Stimulated activated CD8-positive, alpha-beta memory T cell treated with anti-CD3 and anti-CD28 coated beads, Interleukin-15, amount 100 ng/mL, for 1 hour (primary cell): Measurements from ENCODE around the gene SPNS2.

Source experiments
- DNase-seq: peaks from one replicate; pipeline ENCODE4 v3.0.0-alpha.2; 2020; ENCODE audit warnings: low read depth

SPNS2 gene

GRCh38 chr17:4549781-4550533 is 51.3 kb downstream of the SPNS2 start:
- DNase-seq: no peak

- DNase-seq: no peak
Measured at GRCh38 chr17:4550534-4551039, 51.9 kb downstream of the SPNS2 start.

DNA sequence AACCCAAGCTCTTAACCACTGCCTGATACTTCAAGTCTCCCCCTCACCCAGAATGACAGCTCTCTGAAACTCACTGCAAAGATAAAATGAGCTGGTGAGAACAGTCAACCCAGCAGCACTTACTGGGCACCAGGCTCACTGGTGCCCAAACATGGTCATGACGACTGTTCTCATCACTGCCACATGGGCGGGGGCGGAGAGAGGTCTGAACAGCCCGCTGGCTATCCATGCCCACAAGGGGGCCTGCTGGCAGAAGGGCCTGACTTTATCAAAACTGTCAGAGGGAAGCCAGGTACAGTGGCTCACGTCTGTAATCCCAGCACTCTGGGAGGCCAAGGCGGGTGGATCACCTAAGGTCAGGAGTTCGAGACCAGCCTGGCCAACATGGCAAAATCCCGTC is 52.5 kb downstream of the SPNS2 start:
- no peak for DNase-seq

- DNase-seq: no peak
Measured at GRCh38 chr17:4551796-4552525, 53.3 kb downstream of the SPNS2 start.

DNA sequence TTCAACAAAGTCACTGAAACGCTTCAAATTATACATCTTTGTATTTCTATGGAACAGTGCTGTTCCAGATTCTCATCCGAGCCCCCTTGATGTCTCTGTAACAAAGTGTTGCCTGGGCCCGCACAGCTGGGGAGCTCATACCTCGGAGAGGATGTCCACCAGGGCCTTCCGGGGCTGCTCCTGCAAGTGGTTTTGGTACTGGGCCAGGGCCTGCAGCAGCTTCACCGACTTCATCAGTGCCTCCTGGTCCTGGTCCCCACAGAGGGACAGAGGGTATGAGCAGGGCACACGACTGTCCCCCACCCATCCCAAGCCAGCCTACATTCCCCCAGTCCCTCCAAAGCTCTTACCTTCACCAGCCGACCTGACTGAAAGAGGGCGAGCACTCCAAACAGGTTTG is 55.0 kb downstream of the SPNS2 start:
- no peak for DNase-seq

DNA sequence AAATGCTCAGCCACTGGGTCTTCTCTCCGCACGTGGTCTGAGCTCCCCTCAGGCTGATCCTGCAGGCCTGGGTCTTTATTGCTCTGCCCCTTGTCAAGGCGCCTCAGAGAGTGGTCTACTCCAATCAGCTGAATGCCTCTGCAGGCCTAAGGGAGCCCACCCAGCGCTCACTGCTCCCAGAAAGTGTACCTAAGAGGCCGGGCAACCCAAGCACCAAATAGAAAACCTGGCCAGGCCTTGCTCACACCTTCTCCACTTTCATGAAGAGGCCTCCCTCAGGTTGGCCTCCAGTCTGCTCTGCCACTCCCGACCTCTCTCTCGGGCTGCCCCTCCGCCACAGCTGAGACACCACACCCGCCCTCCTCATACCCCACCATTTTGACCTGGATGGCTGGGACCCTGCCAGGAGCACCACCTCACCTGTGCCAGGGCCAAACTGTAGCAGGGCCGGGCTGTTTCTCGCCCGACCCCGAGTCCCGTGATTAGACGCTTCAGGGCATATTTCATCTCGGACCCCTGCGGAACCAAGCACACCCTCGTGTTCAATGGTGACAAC is 55.8 kb downstream of the SPNS2 start:
- DNase-seq: no peak

- DNase-seq: peak; percentile 93
Measured at GRCh38 chr17:4554997-4555799, 56.5 kb downstream of the SPNS2 start, which contains the start of gene MYBBP1A. MYBBP1A (minus strand) TSS chr17:4555384; CDS start chr17:4555324, 60 bp downstream.

DNA sequence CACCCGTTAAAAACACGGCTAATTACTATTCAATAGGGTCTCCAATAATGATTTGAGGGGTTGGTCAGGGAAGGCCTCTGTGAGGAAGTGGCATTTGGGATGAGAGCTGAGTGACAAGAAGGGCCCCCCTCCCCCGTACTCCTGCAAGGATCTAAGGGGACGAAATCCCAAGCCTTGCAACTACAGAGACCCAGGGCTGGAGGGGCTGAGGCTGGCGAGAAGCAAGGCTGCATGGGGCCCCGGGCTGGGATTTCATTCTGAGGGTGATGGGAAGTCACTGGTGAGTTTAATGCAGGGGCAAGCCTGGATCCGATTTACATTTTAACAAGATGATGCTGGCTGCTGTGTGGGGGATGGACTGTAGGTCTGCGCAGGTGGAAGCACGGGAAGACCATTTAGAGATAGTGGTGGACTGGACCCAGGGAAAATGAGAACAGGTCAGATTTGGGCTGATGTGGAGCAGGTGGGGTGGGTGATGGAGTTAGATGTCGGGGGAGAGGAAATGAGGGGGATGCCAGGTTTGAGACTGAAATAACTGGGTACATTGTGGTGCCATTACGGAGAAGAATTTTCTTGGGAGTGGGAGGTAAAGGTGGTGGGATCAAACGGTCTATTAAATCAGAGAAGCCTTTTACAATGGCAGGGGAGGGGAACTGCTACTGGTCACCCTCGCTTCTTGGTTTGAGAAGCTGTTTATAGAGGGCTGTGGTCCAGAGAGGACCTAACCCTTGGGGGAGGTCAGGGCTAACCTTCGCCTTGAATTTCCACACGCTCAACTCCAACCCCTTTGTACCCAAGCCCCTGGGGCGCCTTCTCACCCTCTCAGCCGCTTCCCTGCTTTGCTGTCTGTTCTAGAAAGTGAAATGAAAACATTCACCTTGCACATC is 57.4 kb downstream of the SPNS2 start:
- DNase-seq: no peak

DNA sequence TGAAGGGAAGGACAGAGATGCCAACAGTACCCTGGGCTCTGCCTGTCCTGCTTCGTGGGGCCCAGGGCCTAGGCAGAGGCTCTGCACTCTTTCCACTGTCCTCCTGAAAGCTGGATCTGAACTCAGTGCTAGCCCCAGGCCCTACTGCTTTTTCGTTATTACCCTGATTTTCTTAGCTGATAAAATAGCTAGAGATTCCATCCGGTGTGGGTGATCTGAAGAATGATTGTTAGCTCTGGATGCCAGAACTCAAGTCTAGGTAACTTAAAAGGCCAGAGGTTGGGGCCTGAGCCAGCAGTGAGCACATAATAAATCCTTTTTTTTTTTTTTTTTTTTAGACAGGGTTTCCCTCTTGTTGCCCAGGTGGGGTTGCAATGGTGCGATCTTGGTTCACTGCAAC is 58.3 kb downstream of the SPNS2 start:
- no peak for DNase-seq

- no peak for DNase-seq
Measured at GRCh38 chr17:4557626-4558346, 59.1 kb downstream of the SPNS2 start.

GRCh38 chr17:4558347-4558971 is 59.8 kb downstream of the SPNS2 start:
- no peak for DNase-seq

GRCh38 chr17:4559139-4559791 is 60.6 kb downstream of the SPNS2 start:
- DNase-seq: no peak

GRCh38 chr17:4559966-4560365 is 61.3 kb downstream of the SPNS2 start:
- no peak for DNase-seq

DNA sequence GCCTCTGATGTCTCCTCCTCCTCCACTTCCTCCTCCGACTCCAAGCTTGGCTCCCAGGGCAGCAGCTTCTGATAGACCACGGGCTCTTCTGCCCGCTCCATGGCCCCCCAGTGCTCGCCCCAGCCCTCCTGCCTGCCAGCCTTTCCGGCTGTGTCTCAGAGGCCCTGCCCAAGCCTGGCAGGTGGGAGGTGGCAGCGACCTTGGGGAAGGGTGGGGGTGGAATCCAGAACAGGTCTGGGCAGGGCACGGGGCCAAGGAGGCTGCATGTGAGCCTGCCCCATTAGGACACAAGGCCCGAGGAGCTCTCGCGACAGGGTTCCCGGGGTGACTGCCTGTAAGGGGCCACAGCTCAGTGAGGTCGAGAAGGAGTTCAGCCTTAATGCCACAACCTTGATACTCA is 61.7 kb downstream of the SPNS2 start, which contains the start of gene GGT6:
Gene GGT6, minus strand, starts transcription at position 157 of the 400 bp plus-strand sequence. Its CDS starts 56 bp downstream, at position 101.
- no peak for DNase-seq

DNA sequence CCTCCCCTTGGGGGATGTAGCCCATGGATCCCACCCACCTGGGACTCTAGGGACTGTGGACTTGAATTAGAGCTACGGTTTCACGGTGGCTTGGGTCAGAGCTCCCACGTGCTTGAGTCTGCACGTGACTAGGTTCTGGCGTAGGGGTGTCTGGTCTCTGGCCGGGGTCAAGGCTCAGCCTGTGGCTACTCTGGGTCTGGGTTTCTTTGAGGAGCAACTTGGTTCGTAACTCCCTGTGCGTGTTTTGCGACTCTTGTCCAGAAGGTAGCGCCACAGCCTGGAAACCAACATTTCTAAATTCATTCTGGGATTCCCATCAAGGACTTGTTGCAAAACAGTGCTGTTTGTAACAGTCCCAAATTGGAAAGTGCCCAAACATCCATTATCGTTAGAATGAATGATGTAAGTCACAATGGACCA is 62.2 kb downstream of the SPNS2 start:
- no peak for DNase-seq

- no peak for DNase-seq
Measured at GRCh38 chr17:4562015-4562969, 63.6 kb downstream of the SPNS2 start.

- DNase-seq: no peak
Measured at GRCh38 chr17:4565209-4566141, 66.8 kb downstream of the SPNS2 start.
